ENCODE results near the gene SHC3. TPM values are rescaled to one million over a fixed set of nuclear protein-coding genes. Genes with fewer than 3 reads are reported as not detected.

Gene SHC3
- total RNA-seq, 2 donors from 2014 or later: 0.95 to 1.3 TPM

GRCh38 chr9:89029788-89030187 lies 148.8 kb downstream of the SHC3 start:
- no peak for TF ChIP-seq CTCF (conservative IDR thresholded peaks at IDR 0.05)
- peaks cover 3% of the 10 kb centered on the region for H3K36me3 Mint-ChIP-seq (ENCODE audit: low read depth)

GRCh38 chr9:89026876-89027275 lies 151.7 kb downstream of the SHC3 start:
- H3K4me1 ChIP-seq (ENCODE audit: control insufficient read depth, insufficient read depth, low read length): no peaks in the 10 kb centered on the region
- peaks cover 7% of the 10 kb centered on the region for H3K9me3 ChIP-seq (ENCODE audit: control insufficient read depth, low read length)
- no peak overlapping the region for H3K4me3 ChIP-seq (ENCODE audit: low read length)
- DNase-seq: no peak
- H3K36me3 ChIP-seq (ENCODE audit: control insufficient read depth, insufficient read depth, low read length): no peaks in the 10 kb centered on the region
- no peaks in the 10 kb centered on the region for H3K27me3 ChIP-seq (ENCODE audit: control insufficient read depth, insufficient read depth, low read length, poor library complexity, severe bottlenecking)
- Mint-ChIP-seq H3K4me3 (no peak overlapping the region), H3K27ac (no peak overlapping the region), H3K36me3 (ENCODE audit: low read depth) (peaks cover 3% of the 10 kb centered on the region), H3K4me1 (peaks cover 5% of the 10 kb centered on the region), H3K9me3 (peaks cover 5% of the 10 kb centered on the region), H3K27me3 (ENCODE audit: insufficient read depth) (no peaks in the 10 kb centered on the region)
- WGBS, 2 experiments (ENCODE audit: insufficient coverage in 1 of 2, insufficient read length in 1 of 2): 89 to 96% methylated on average over 2 to 3 of the region's 3 CpGs
- no peak for TF ChIP-seq CTCF (conservative IDR thresholded peaks at IDR 0.05)
- no peak overlapping the region for H3K9ac ChIP-seq (ENCODE audit: extremely low read depth, low read length, poor library complexity, severe bottlenecking)
- H3K27ac ChIP-seq (ENCODE audit: low read depth, low read length): no peak overlapping the region

More at GRCh38 chr9:89029788-89030187, 148.8 kb downstream of the SHC3 start:
- no peaks in the 10 kb centered on the region for H3K4me1 ChIP-seq (ENCODE audit: control insufficient read depth, insufficient read depth, low read length)
- Mint-ChIP-seq H3K9me3 (peaks cover 5% of the 10 kb centered on the region), H3K27me3 (ENCODE audit: insufficient read depth) (no peaks in the 10 kb centered on the region), H3K27ac (no peak overlapping the region), H3K4me3 (no peak overlapping the region), H3K4me1 (no peaks in the 10 kb centered on the region)
- H3K27ac ChIP-seq (ENCODE audit: low read depth, low read length): no peak overlapping the region
- H3K9me3 ChIP-seq (ENCODE audit: control insufficient read depth, low read length): peaks cover 7% of the 10 kb centered on the region
- H3K4me3 ChIP-seq (ENCODE audit: low read length): no peak overlapping the region
- H3K36me3 ChIP-seq (ENCODE audit: control insufficient read depth, insufficient read depth, low read length): no peaks in the 10 kb centered on the region
- no peak overlapping the region for H3K9ac ChIP-seq (ENCODE audit: extremely low read depth, low read length, poor library complexity, severe bottlenecking)
- no peak for DNase-seq
- no peaks in the 10 kb centered on the region for H3K27me3 ChIP-seq (ENCODE audit: control insufficient read depth, insufficient read depth, low read length, poor library complexity, severe bottlenecking)

GRCh38 chr9:89025553-89025952 lies 153.1 kb downstream of the SHC3 start:
- no peak for DNase-seq
- H3K27ac Mint-ChIP-seq: no peak overlapping the region
- no peaks in the 10 kb centered on the region for H3K27me3 Mint-ChIP-seq (ENCODE audit: insufficient read depth)
- Histone ChIP-seq H3K9me3 (ENCODE audit: control insufficient read depth, low read length) (peaks cover 7% of the 10 kb centered on the region), H3K27ac (ENCODE audit: low read depth, low read length) (no peak overlapping the region), H3K27me3 (ENCODE audit: control insufficient read depth, insufficient read depth, low read length, poor library complexity, severe bottlenecking) (no peaks in the 10 kb centered on the region), H3K9ac (ENCODE audit: extremely low read depth, low read length, poor library complexity, severe bottlenecking) (no peak overlapping the region), H3K36me3 (ENCODE audit: control insufficient read depth, insufficient read depth, low read length) (no peaks in the 10 kb centered on the region), H3K4me1 (ENCODE audit: control insufficient read depth, insufficient read depth, low read length) (no peaks in the 10 kb centered on the region), H3K4me3 (ENCODE audit: low read length) (no peak overlapping the region)
- no peak for TF ChIP-seq CTCF (conservative IDR thresholded peaks at IDR 0.05)
- H3K36me3 Mint-ChIP-seq (ENCODE audit: low read depth): peaks cover 3% of the 10 kb centered on the region
- H3K9me3 Mint-ChIP-seq: peaks cover 5% of the 10 kb centered on the region
- H3K4me1 Mint-ChIP-seq: peaks cover 5% of the 10 kb centered on the region
- H3K4me3 Mint-ChIP-seq: no peak overlapping the region
